Nephron (organoid): Measurements from ENCODE around the gene BLOC1S6.

ENCODE experiments used
- H3K27ac Mint-ChIP-seq, 3 experiments: 2 replicates each; pipeline ENCODE4 v1.8.0; 2020; ENCODE audit warnings: mixed read lengths in 3 of 3, mild to moderate bottlenecking in 2 of 3, moderate library complexity in 1 of 3
- H3K27me3 Mint-ChIP-seq: 2 replicates; pipeline ENCODE4 v1.8.0; 2021; ENCODE audit warnings: low read depth, mild to moderate bottlenecking, moderate library complexity, mixed read lengths
- H3K36me3 Mint-ChIP-seq: 2 replicates; pipeline ENCODE4 v1.8.0; 2020; ENCODE audit warnings: low read depth, mixed read lengths
- H3K4me1 Mint-ChIP-seq: 2 replicates; pipeline ENCODE4 v1.8.0; 2020; ENCODE audit warnings: mixed read lengths
- H3K4me3 Mint-ChIP-seq, 3 experiments: 2 replicates each; pipeline ENCODE4 v1.8.0; 2020; ENCODE audit warnings: mild to moderate bottlenecking in 3 of 3, mixed read lengths in 3 of 3, moderate library complexity in 2 of 3
- H3K9me3 Mint-ChIP-seq: 2 replicates; pipeline ENCODE4 v1.8.0; 2020; ENCODE audit warnings: mixed read lengths
- TF ChIP-seq, protein P1 (sequence below), 3 experiments: fragments of 200-600 bp; sonication (generic); IDR thresholded peaks; one replicate each; pipeline ENCODE4 v1.5.0; 2021; ENCODE audit warnings: antibody characterized with exemption in 3 of 3; ENCODE audit not compliant: unreplicated experiment in 3 of 3

BLOC1S6 gene

DNA sequence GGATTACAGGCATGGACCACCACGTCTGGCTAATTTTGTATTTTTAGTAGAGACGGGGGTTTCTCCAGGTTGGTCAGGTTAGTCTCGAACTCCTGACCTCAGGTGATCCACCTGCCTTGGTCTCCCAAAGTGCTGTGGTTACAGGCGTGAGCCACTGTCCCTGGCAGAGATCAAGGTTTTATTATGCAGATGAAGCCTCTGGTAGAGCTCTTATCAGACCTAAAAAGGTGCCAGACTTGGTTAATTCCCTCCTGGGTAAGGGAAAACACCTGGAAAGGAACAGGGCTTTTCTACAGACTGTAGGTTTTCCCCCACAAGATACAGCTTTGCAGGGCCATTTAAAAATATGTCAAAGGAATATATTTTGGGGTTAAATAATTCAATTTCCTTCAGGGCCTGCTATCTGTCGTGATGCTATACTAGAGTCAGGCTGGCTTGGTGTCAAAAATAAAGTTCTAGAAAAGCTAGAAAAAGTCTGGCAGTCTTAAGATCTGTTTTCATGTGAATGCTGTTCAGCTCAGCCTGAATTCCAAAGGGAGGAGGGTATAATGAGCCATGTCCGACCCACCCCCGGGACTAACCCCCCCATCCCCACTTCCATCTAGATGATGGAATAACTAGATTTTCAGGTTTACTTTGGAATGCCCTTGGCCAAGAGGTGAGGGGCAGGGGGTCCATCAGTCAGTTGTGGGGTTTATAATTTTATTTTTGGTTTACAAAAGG lies 1.9 kb upstream of the BLOC1S6 start:
- Mint-ChIP-seq H3K27ac (peak overlapping the region; percentile 100), H3K36me3 (no peaks in the 10 kb centered on the region), H3K4me1 (peaks cover 23% of the 10 kb centered on the region), H3K9me3 (no peaks in the 10 kb centered on the region), H3K4me3 (peak overlapping the region; percentile 95 to 97 (median 95)), H3K27me3 (no peaks in the 10 kb centered on the region)
- TF ChIP-seq, protein P1, sequence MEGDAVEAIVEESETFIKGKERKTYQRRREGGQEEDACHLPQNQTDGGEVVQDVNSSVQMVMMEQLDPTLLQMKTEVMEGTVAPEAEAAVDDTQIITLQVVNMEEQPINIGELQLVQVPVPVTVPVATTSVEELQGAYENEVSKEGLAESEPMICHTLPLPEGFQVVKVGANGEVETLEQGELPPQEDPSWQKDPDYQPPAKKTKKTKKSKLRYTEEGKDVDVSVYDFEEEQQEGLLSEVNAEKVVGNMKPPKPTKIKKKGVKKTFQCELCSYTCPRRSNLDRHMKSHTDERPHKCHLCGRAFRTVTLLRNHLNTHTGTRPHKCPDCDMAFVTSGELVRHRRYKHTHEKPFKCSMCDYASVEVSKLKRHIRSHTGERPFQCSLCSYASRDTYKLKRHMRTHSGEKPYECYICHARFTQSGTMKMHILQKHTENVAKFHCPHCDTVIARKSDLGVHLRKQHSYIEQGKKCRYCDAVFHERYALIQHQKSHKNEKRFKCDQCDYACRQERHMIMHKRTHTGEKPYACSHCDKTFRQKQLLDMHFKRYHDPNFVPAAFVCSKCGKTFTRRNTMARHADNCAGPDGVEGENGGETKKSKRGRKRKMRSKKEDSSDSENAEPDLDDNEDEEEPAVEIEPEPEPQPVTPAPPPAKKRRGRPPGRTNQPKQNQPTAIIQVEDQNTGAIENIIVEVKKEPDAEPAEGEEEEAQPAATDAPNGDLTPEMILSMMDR (IDR thresholded peaks at IDR 0.05; ENCODE audit: unreplicated experiment in 3 of 3), result no peak

GRCh38 chr15:45586125-45586524 lies 1.1 kb upstream of the BLOC1S6 start:
- Mint-ChIP-seq H3K27me3 (no peaks in the 10 kb centered on the region), H3K36me3 (no peaks in the 10 kb centered on the region), H3K4me1 (peaks cover 23% of the 10 kb centered on the region), H3K27ac (peak overlapping the region; percentile 100), H3K4me3 (peak overlapping the region; percentile 95 to 97 (median 95)), H3K9me3 (no peaks in the 10 kb centered on the region)
- TF ChIP-seq, protein P1 (IDR thresholded peaks at IDR 0.05; ENCODE audit: unreplicated experiment in 3 of 3), result no peak

DNA sequence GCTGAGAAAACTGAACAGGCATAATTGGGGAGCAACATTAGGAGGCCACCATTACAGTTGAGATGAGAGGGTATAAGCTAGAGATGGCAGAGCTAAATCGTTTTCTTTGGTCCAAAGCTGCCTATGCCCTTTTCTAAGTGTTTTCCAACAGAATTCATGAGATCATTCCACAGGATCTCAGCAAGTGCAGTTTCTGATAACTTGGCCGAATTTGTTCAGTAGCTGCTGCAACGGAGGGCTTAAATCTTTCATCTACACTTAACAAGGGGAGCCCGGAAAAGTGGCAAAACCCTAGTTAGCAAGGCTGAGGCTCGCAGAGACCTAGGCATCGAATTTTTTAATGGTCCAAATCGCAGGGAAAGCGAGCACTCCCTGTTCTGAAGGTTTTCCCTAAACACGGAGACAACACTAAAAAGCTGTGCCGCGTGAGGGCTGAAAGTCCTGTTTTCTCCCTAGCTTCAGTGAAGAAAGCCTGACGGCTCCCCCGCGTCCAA lies 531 bp upstream of the BLOC1S6 start:
- Mint-ChIP-seq H3K9me3 (no peaks in the 10 kb centered on the region), H3K27me3 (no peaks in the 10 kb centered on the region), H3K27ac (peak overlapping the region; percentile 100), H3K4me1 (peaks cover 23% of the 10 kb centered on the region), H3K36me3 (no peaks in the 10 kb centered on the region), H3K4me3 (peak overlapping the region; percentile 95 to 97 (median 95))
- TF ChIP-seq, protein P1 (IDR thresholded peaks at IDR 0.05; ENCODE audit: unreplicated experiment in 3 of 3), result no peak

DNA sequence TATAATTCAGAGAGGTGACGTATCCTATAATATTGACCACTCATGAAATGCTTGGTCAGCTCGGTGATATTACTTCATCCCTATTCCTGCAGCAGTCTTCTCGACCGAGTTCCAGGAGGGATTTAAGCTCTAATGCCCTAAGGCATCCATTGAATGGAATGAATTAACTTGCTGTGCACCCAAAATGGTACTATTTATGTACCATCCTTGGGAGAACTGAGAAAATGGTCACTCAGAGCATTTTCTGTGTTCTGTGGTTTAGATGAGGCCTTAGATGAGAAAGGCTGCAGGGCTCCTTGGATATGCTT lies 638 bp downstream of the BLOC1S6 start:
- peaks cover 7% of the 10 kb centered on the region for H3K36me3 Mint-ChIP-seq
- H3K27me3 Mint-ChIP-seq, result no peaks in the 10 kb centered on the region
- H3K9me3 Mint-ChIP-seq, result no peaks in the 10 kb centered on the region
- peak overlapping the region; percentile 100 for H3K27ac Mint-ChIP-seq
- H3K4me3 Mint-ChIP-seq, result peak overlapping the region; percentile 95 to 97 (median 95)
- peaks cover 23% of the 10 kb centered on the region for H3K4me1 Mint-ChIP-seq
- TF ChIP-seq, protein P1 (IDR thresholded peaks at IDR 0.05; ENCODE audit: unreplicated experiment in 3 of 3), result no peak

DNA sequence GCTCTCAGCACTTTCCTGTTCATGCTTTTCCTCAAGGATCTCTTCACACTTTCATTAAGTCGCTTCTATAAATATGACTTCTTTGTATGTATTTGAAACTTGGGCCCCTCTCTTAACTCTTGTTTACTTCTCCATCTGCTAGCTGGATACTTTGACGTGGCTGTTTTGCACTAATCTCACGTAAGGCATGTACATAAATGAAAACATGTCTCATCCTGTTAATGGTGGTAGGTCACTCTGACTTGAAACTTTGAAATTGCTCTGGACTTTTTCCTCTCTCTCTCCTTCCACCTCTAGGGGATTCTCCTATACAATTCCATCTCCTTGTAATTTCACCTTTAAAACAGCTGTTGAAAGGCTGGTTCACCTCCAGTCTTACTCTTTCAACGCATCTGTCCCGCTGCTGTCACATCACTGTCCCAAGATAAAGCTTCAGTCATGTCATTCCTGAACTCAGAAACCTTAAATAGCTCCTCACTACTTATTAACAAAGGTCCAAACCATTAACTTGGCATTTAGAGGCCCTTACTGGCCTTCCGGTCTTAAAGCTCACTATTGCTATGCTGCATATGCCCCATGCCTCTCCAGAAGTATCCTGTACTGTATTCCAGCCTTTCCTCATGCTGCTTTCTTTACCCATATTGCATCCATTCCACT lies 1.2 kb downstream of the BLOC1S6 start:
- H3K27ac Mint-ChIP-seq, result peak overlapping the region; percentile 100
- no peaks in the 10 kb centered on the region for H3K27me3 Mint-ChIP-seq
- peaks cover 23% of the 10 kb centered on the region for H3K4me1 Mint-ChIP-seq
- peak overlapping the region; percentile 95 to 97 (median 95) for H3K4me3 Mint-ChIP-seq
- TF ChIP-seq, protein P1 (IDR thresholded peaks at IDR 0.05; ENCODE audit: unreplicated experiment in 3 of 3), result no peak
- H3K36me3 Mint-ChIP-seq, result peaks cover 10% of the 10 kb centered on the region
- no peaks in the 10 kb centered on the region for H3K9me3 Mint-ChIP-seq
